A673 (cell line): ENCODE data around the gene JOSD1.

ENCODE experiments used
- CTCF ChIP-seq: fragments of 300-800, 200-600 bp; sonication (generic); conservative IDR thresholded peaks from 2 replicates; pipeline ENCODE4 v1.5.1; 2017; ENCODE audit warnings: low read depth, mild to moderate bottlenecking, antibody characterized with exemption, low read length, moderate library complexity, mixed read lengths
- EZH2 ChIP-seq: fragments of 200-600 bp; sonication (generic); IDR thresholded peaks from 2 replicates; pipeline ENCODE4 v1.6.1; 2017; ENCODE audit warnings: borderline replicate concordance, low read depth, mild to moderate bottlenecking, mixed read lengths, antibody characterized with exemption, low read length; ENCODE audit not compliant: poor library complexity, severe bottlenecking

GRCh38 chr22:38724176-38724575 is 23.4 kb upstream of the JOSD1 start:
- TF ChIP-seq CTCF, result no peak
- no peak for TF ChIP-seq EZH2
